Measurements from ENCODE around the gene KRTAP13-1. TPM values are rescaled to one million over a fixed set of nuclear protein-coding genes. Genes with fewer than 3 reads are reported as not detected.

KRTAP13-1 gene
- total RNA-seq, 1 experiment from 2014 or later = not detected

DNA sequence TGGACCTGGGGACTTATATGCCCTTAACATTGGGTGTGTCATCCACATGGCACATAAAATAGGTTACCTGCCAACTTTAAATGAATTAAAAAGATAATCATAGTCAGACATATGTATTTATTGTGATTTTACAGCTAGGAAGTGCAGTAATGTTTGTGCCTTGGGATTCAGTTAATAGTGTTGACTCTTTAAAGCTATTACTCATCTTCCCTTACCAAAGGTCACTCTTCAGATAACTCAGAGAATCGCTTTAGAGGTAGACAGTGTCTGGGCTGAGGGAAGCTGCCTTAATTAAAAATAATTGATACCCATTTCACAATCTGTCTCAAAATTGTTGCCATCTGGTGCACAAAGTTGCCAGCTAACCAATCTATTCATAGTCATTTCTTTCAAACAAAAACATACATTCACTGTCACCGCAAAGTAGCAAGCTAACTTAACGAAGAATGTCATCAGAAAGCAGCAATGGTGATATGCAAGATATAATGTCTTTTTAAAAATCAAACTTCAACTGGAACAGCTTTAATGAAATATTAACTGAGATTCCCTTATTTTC is 41.3 kb downstream of the KRTAP13-1 start:
- TF ChIP-seq REST (IDR thresholded peaks at IDR 0.05; ENCODE audit: insufficient read depth in 1 of 2, low read depth in 2 of 2, low read length in 1 of 2) (no peak), POLR2AphosphoS5 (IDR thresholded peaks at IDR 0.05; ENCODE audit: low read depth, low read length) (no peak), CTCF (IDR thresholded peaks at IDR 0.05) (no peak), SIN3A (IDR thresholded peaks at IDR 0.05; ENCODE audit: borderline replicate concordance, insufficient read depth, low read depth, low read length) (no peak), TCF7L2 (IDR thresholded peaks at IDR 0.05; ENCODE audit: low read depth, low read length) (no peak)
- intact Hi-C loops (cut with micrococcal nuclease; ENCODE audit: unreplicated experiment) = no loop called here
- CTCF ChIA-PET = no interaction called here
- no peak for ATAC-seq
- Histone ChIP-seq H3K9me3 (ENCODE audit: control insufficient read depth, insufficient read depth, low read depth, low read length) (no peaks in the 10 kb centered on the region), H3K27ac (ENCODE audit: low read length) (no peak overlapping the region), H3K36me3 (ENCODE audit: control insufficient read depth, insufficient read depth, low read length) (no peaks in the 10 kb centered on the region), H3K4me1 (ENCODE audit: control insufficient read depth, insufficient read depth, low read length) (no peaks in the 10 kb centered on the region), H3K27me3 (ENCODE audit: control insufficient read depth, insufficient read depth, low read length) (no peaks in the 10 kb centered on the region), H3K4me3 (ENCODE audit: low read depth in 2 of 2, low read length in 2 of 2) (no peak overlapping the region)
- POLR2A ChIA-PET = no interaction called here
- BruUV-seq (replicated peaks) = no TSS peak
- no peak for DNase-seq (ENCODE audit: low read depth, low spot score)
- in situ Hi-C loops (cut with HindIII; ENCODE audit: low pct_unique_long_range_greater_than_20kb, low sequenced_read_pairs) = no loop called here

- BruUV-seq (replicated peaks) = no TSS peak
- Histone ChIP-seq H3K36me3 (ENCODE audit: control insufficient read depth, insufficient read depth, low read length) (no peaks in the 10 kb centered on the region), H3K4me1 (ENCODE audit: control insufficient read depth, insufficient read depth, low read length) (no peaks in the 10 kb centered on the region), H3K27ac (ENCODE audit: low read length) (no peak within 1 kb of the TSS), H3K9me3 (ENCODE audit: control insufficient read depth, insufficient read depth, low read depth, low read length) (no peaks in the 10 kb centered on the region), H3K27me3 (ENCODE audit: control insufficient read depth, insufficient read depth, low read length) (no peaks in the 10 kb centered on the region), H3K4me3 (ENCODE audit: low read depth in 2 of 2, low read length in 2 of 2) (no peak within 1 kb of the TSS)
- ChIA-PET CTCF (no interaction called here), POLR2A (no interaction called here)
- intact Hi-C loops (cut with micrococcal nuclease; ENCODE audit: unreplicated experiment) = no loop called here
- no peak for TF ChIP-seq CTCF (IDR thresholded peaks at IDR 0.05)
- no peak for TF ChIP-seq SIN3A (IDR thresholded peaks at IDR 0.05; ENCODE audit: borderline replicate concordance, insufficient read depth, low read depth, low read length)
- no peak for TF ChIP-seq TCF7L2 (IDR thresholded peaks at IDR 0.05; ENCODE audit: low read depth, low read length)
- no peak for TF ChIP-seq POLR2AphosphoS5 (IDR thresholded peaks at IDR 0.05; ENCODE audit: low read depth, low read length)
- no peak for TF ChIP-seq REST (IDR thresholded peaks at IDR 0.05; ENCODE audit: insufficient read depth in 1 of 2, low read depth in 2 of 2, low read length in 1 of 2)
- no peak for ATAC-seq
- in situ Hi-C loops (cut with HindIII; ENCODE audit: low pct_unique_long_range_greater_than_20kb, low sequenced_read_pairs) = no loop called here
- no peak for DNase-seq (ENCODE audit: low read depth, low spot score)
These were observed 44.1 kb downstream of the KRTAP13-1 start, which contains the start of gene KRTAP15-1 for GRCh38 chr21:30439975-30440374. Gene KRTAP15-1 (plus strand): TSS chr21:30440275. CDS start chr21:30440328, 53 bp downstream.
